HepG2 (cell line): ENCODE measurements around the gene CELA2B. TPM values are rescaled to one million over a fixed set of nuclear protein-coding genes. Genes with fewer than 3 reads are reported as not detected.

ENCODE experiments used
- ATAC-seq: fragments of 200-7000 bp; cut with Tn5 transposase; 3 replicates; pipeline ENCODE4 v1.9.1; 2020; ENCODE audit warnings: mild to moderate bottlenecking, moderate library complexity
- BruUV-seq: library from RNA; stranded (reverse); fragments of 400-500 nt; replicated peaks from 2 replicates; lab custom pipeline; 2021; lab: Mats Ljungman, UMichigan
- CTCF ChIA-PET: fragments of 300-600 bp; formaldehyde crosslinking; extraction: SDS; loops from one replicate; lab custom pipeline; 2021; ENCODE audit warnings: low total read pairs, inconsistent platforms, low intra/inter-chr PET ratio; lab: Yijun Ruan, JAX
- POLR2A ChIA-PET: fragments of 350-600 bp; sonication (Branson Sonifier 250); formaldehyde crosslinking; loops from one replicate; lab custom pipeline; 2020; ENCODE audit warnings: antibody characterized with exemption, inconsistent platforms; lab: Yijun Ruan, JAX
- DNase-seq: peaks from one replicate; pipeline ENCODE4 v3.0.0-alpha.2; 2015; ENCODE audit warnings: low spot score
- FAIRE-seq: peaks from 3 replicates; lab custom pipeline; 2011; peaks lifted over from hg19 to GRCh38; lab: Jason Lieb, UNC
- H2AFZ ChIP-seq: one replicate; pipeline ENCODE4 v1.6.1; 2011; ENCODE audit warnings: low read length, inconsistent platforms
- H3K27ac ChIP-seq: fragments of 300-600 bp; 3 replicates; pipeline ENCODE4 v1.8.0; 2011; ENCODE audit warnings: mixed run types, mild to moderate bottlenecking, mixed read lengths, low read length, inconsistent platforms; ENCODE audit not compliant: insufficient read depth; ENCODE audit errors: extremely low read length
- H3K27me3 ChIP-seq, 2 experiments: fragments of 200-600 bp in 1 of 2; 2 replicates in 1 of 2; 3 replicates in 1 of 2; pipeline versions ENCODE4 v1.6.0 to v1.8.0; 2011; ENCODE audit warnings: low read length in 2 of 2, mild to moderate bottlenecking in 2 of 2, moderate library complexity in 2 of 2, inconsistent platforms in 1 of 2; ENCODE audit not compliant: insufficient read depth in 2 of 2, control insufficient read depth in 1 of 2
- H3K36me3 ChIP-seq, 2 experiments: fragments of 200-600 bp in 1 of 2; replicated peaks in 1 of 2; 2 replicates in 1 of 2; 3 replicates in 1 of 2; pipeline versions ENCODE4 v1.5.1 to v1.8.0; 2011; ENCODE audit warnings: low read length in 2 of 2, inconsistent platforms in 1 of 2; ENCODE audit not compliant: insufficient read depth in 2 of 2, control insufficient read depth in 1 of 2
- H3K4me1 ChIP-seq: 2 replicates; pipeline ENCODE4 v1.5.1; 2012; ENCODE audit warnings: low read length, inconsistent platforms; ENCODE audit not compliant: insufficient read depth
- H3K4me2 ChIP-seq: 2 replicates; pipeline ENCODE4 v1.6.0; 2011; ENCODE audit warnings: low read depth, low read length, inconsistent platforms
- H3K4me3 ChIP-seq, 3 experiments: fragments of 200-600 bp in 1 of 3; sonication (generic), shearing (Covaris generic) in 1 of 3; replicated peaks in 1 of 3; 2 replicates each; pipeline ENCODE4 v1.5.1; 2011 to 2016; ENCODE audit warnings: low read length in 3 of 3, inconsistent platforms in 2 of 3, low read depth in 2 of 3, mild to moderate bottlenecking in 2 of 3, control low read depth in 1 of 3, mixed read lengths in 1 of 3; ENCODE audit not compliant: insufficient read depth in 1 of 3
- H3K79me2 ChIP-seq: one replicate; pipeline ENCODE4 v1.6.1; 2011; ENCODE audit warnings: low read length, inconsistent platforms; ENCODE audit not compliant: insufficient read depth
- H3K9ac ChIP-seq: 2 replicates; pipeline ENCODE4 v1.6.0; 2011; ENCODE audit warnings: mild to moderate bottlenecking, low read depth, low read length, inconsistent platforms; ENCODE audit not compliant: insufficient read depth
- H3K9me3 ChIP-seq: 2 replicates; pipeline ENCODE4 v1.5.1; 2012; ENCODE audit warnings: mild to moderate bottlenecking, low read length
- H4K20me1 ChIP-seq: 2 replicates; pipeline ENCODE4 v1.6.0; 2011; ENCODE audit warnings: inconsistent platforms, mild to moderate bottlenecking, low read length, moderate library complexity; ENCODE audit not compliant: insufficient read depth
- ARID3A ChIP-seq: IDR thresholded peaks from 2 replicates; pipeline ENCODE4 v1.6.1; 2012; ENCODE audit warnings: low read depth, low read length, improper control_type of control experiment
- CTCF ChIP-seq: sonication (generic); formaldehyde crosslinking; IDR thresholded peaks from 2 replicates; pipeline ENCODE4 v1.5.0; 2020; ENCODE audit warnings: mild to moderate bottlenecking, missing genetic modification reagents, moderate library complexity
- PBX3 ChIP-seq: sonication (generic); formaldehyde crosslinking; IDR thresholded peaks from 2 replicates; pipeline ENCODE4 v1.8.1; 2023; ENCODE audit warnings: missing genetic modification reagents, inconsistent platforms, borderline replicate concordance
- RAD21 ChIP-seq: fragments of 450-650 bp; formaldehyde crosslinking; IDR thresholded peaks from 2 replicates; pipeline ENCODE4 v1.5.0; 2020; ENCODE audit warnings: mild to moderate bottlenecking
- SMC3 ChIP-seq: IDR thresholded peaks from 2 replicates; pipeline ENCODE4 v1.6.1; 2011; ENCODE audit warnings: low read length, improper control_type of control experiment
- STAG1 ChIP-seq: sonication (generic); formaldehyde crosslinking; IDR thresholded peaks from 2 replicates; pipeline ENCODE4 v1.4.0; 2020; ENCODE audit warnings: missing genetic modification reagents
- XRCC5 ChIP-seq: fragments of 200-400 bp; formaldehyde crosslinking; optimal IDR thresholded peaks from 2 replicates; pipeline ENCODE3; 2017; ENCODE audit warnings: mild to moderate bottlenecking, low read length
- ZBTB10 ChIP-seq: sonication (generic); formaldehyde crosslinking; IDR thresholded peaks from 2 replicates; pipeline ENCODE4 v1.4.0; 2020; ENCODE audit warnings: missing genetic modification reagents, borderline replicate concordance
- WGBS: methylation state at CpG from one replicate; pipeline ENCODE4 v1.1.6; 2017; ENCODE audit warnings: low lambda C conversion rate; 5-methylcytosine and 5-hydroxymethylcytosine counted together
- in situ Hi-C: cut with HindIII; loops from 2 replicates; pipeline ENCODE4 v1.10.0; 2017; ENCODE audit warnings: low pct_unique_long_range_greater_than_20kb; ENCODE audit not compliant: extremely low pct_ligation_motif_present
- intact Hi-C: fragments of 100-400 bp; cut with micrococcal nuclease; formaldehyde crosslinking; loops from one replicate; pipeline ENCODE4 v1.10.0; 2022; ENCODE audit not compliant: unreplicated experiment
- polyA plus RNA-seq, 8 experiments: library from polyadenylated mRNA; depleted of rRNA in 3 of 8; stranded (reverse) in 7 of 8; unstranded in 1 of 8; fragments of >200 nt; fragmentation: Illumina TruSeq in 4 of 8; extraction: Trizol in 4 of 8; gene quantifications; 2 replicates each; pipeline versions ENCODE4 v1.2.1 to v1.2.3, GENCODE V29; 2011 to 2016; ENCODE audit warnings: low read depth in 4 of 8, missing spikeins in 1 of 8, mixed read lengths in 1 of 8; ENCODE audit not compliant: insufficient read depth in 1 of 8
- total RNA-seq, 5 experiments: library from RNA; depleted of rRNA; stranded (reverse); fragments of >200 nt; fragmentation: Illumina TruSeq; extraction: Trizol; gene quantifications; 2 replicates each; pipeline ENCODE4 v1.2.3, GENCODE V29; 2016; ENCODE audit warnings: low read depth in 1 of 5

The CELA2B gene
- total and polyA plus RNA-seq, 2 of the 13 experiments (the other 11 are each of a cell fraction or from before 2014, with no cell fraction given), result not detected

GRCh38 chr1:15501208-15502032, 25.5 kb downstream of the CELA2B start:
- ChIA-PET POLR2A (no interaction called here), CTCF (interaction anchor here (1.1 kb wide), 1 partner anchor 178 kb away, joined by 5 read pairs; no protein-coding TSS in a partner anchor)
- peaks cover 2 to 17% of the 10 kb centered on the region in 2 experiments; a peak in 1 of 5 replicates for H3K36me3 ChIP-seq
- intact Hi-C loops, result no loop called here
- no peak overlapping the region for H3K9ac ChIP-seq
- DNase-seq (peak; percentile 55), FAIRE-seq (peak; percentile 48), ATAC-seq (peak; percentile 86)
- WGBS, result 56% methylated on average over 17 of the region's 17 CpGs
- in situ Hi-C loops, result no loop called here
- no peak overlapping the region for H3K4me2 ChIP-seq
- no peak overlapping the region for H3K4me3 ChIP-seq
- H2AFZ ChIP-seq, result no peak overlapping the region
- peak; percentile 19 for TF ChIP-seq XRCC5
- no peak for TF ChIP-seq ZBTB10 (CRISPR knock-in tag)
- peak; percentile 51; the same call in 1 of the 2 replicates for TF ChIP-seq RAD21 (CRISPR knock-in tag)
- peak; percentile 67 for TF ChIP-seq STAG1 (CRISPR knock-in tag)
- no peak for TF ChIP-seq PBX3 (CRISPR knock-in tag)
- no peak for TF ChIP-seq ARID3A
- TF ChIP-seq CTCF (CRISPR knock-in tag), result peak; percentile 80
- TF ChIP-seq SMC3, result peak; percentile 74
- no peaks in the 10 kb centered on the region for H3K79me2 ChIP-seq
- no peaks in the 10 kb centered on the region for H3K27me3 ChIP-seq
- no peak overlapping the region for H3K27ac ChIP-seq
- H4K20me1 ChIP-seq, result no peaks in the 10 kb centered on the region
- no TSS peak for BruUV-seq
- H3K9me3 ChIP-seq, result no peaks in the 10 kb centered on the region
- H3K4me1 ChIP-seq, result peaks cover 7% of the 10 kb centered on the region; the same call in 1 of the 2 replicates
